Activated T-cell treated with anti-CD3 and anti-CD28 coated beads, Interleukin-2, amount 50 U/mL, for 72 hours (primary cell): ENCODE measurements around the gene KIAA0513. TPM values are rescaled to one million over a fixed set of nuclear protein-coding genes. Genes with fewer than 3 reads are reported as not detected.
"Not testable (repeated sequence)": the region's sequence is repeated elsewhere in the genome, so short reads cannot be mapped to it uniquely, and the experiment has no call there.

Experiments
- ATAC-seq, 2 donors: fragments of 150-1000 bp; cut with Tn5 transposase; replicated peaks in 1 of 2; 2 replicates each; pipeline ENCODE4 v1.10.0; 2021; ENCODE audit warnings: moderate library complexity in 2 of 2, mild to moderate bottlenecking in 1 of 2
- DNase-seq, 2 donors: peaks; one replicate each; pipeline ENCODE4 v3.0.0; 2021 to 2022; ENCODE audit warnings: mixed read lengths in 1 of 2
- H3K27ac Mint-ChIP-seq: one replicate; pipeline ENCODE4 v1.8.0; 2022; ENCODE audit warnings: mild to moderate bottlenecking, moderate library complexity, mixed read lengths
- H3K27me3 Mint-ChIP-seq: one replicate; pipeline ENCODE4 v1.8.0; 2022; ENCODE audit warnings: low read depth, mixed read lengths
- H3K36me3 Mint-ChIP-seq, 2 donors: one replicate each; pipeline ENCODE4 v1.8.0; 2022; ENCODE audit warnings: mixed read lengths in 2 of 2, mild to moderate bottlenecking in 1 of 2; ENCODE audit not compliant: insufficient read depth in 2 of 2
- H3K4me1 Mint-ChIP-seq: one replicate; pipeline ENCODE4 v1.8.0; 2022; ENCODE audit warnings: low read depth, mixed read lengths
- H3K4me3 Mint-ChIP-seq, 2 donors: one replicate each; pipeline ENCODE4 v1.8.0; 2022; ENCODE audit warnings: mild to moderate bottlenecking in 2 of 2, mixed read lengths in 2 of 2, moderate library complexity in 2 of 2
- H3K9me3 Mint-ChIP-seq, 2 donors: one replicate each; pipeline ENCODE4 v1.8.0; 2022; ENCODE audit warnings: mixed read lengths in 2 of 2
- total RNA-seq, 2 donors: library from RNA; stranded (reverse); gene quantifications; one replicate each; pipeline ENCODE4 v1.2.3, GENCODE V29; 2022

KIAA0513 gene
- total RNA-seq, 2 donors from 2014 or later, result 10.6 to 14.5 TPM

GRCh38 chr16:85027958-85028684 lies 526 bp downstream of the KIAA0513 start:
- peaks cover 54% of the 10 kb centered on the region for H3K4me1 Mint-ChIP-seq
- ATAC-seq, result peak; percentile 3 to 4
- H3K36me3 Mint-ChIP-seq, result peaks cover 0 to 3% of the 10 kb centered on the region in 2 donors
- DNase-seq, result peak; percentile 28 to 36
- peak overlapping the region; percentile 95 to 96 for H3K4me3 Mint-ChIP-seq
- no peaks in the 10 kb centered on the region for H3K27me3 Mint-ChIP-seq
- H3K9me3 Mint-ChIP-seq, result no peaks in the 10 kb centered on the region
- peak overlapping the region; percentile 98 for H3K27ac Mint-ChIP-seq

- DNase-seq, result peak; percentile 78 to 86
- ATAC-seq, result peak; percentile 83 to 84
- H3K36me3 Mint-ChIP-seq, result peaks cover 0 to 3% of the 10 kb centered on the region in 2 donors
- peak overlapping the region; percentile 95 to 96 for H3K4me3 Mint-ChIP-seq
- peaks cover 56% of the 10 kb centered on the region for H3K4me1 Mint-ChIP-seq
- no peaks in the 10 kb centered on the region for H3K9me3 Mint-ChIP-seq
- peak overlapping the region; percentile 98 for H3K27ac Mint-ChIP-seq
- no peaks in the 10 kb centered on the region for H3K27me3 Mint-ChIP-seq
These were observed 1.3 kb downstream of the KIAA0513 start for GRCh38 chr16:85028685-85029407.

GRCh38 chr16:85029408-85029784 lies 1.8 kb downstream of the KIAA0513 start:
- Mint-ChIP-seq H3K27me3 (no peaks in the 10 kb centered on the region), H3K36me3 (peaks cover 0 to 3% of the 10 kb centered on the region in 2 donors), H3K27ac (peak overlapping the region; percentile 98), H3K4me1 (peaks cover 60% of the 10 kb centered on the region), H3K9me3 (no peaks in the 10 kb centered on the region), H3K4me3 (peak overlapping the region; percentile 95 to 96)
- DNase-seq, result peak; percentile 69 to 80
- ATAC-seq, result peak; percentile 69

- Mint-ChIP-seq H3K27ac (peak overlapping the region; percentile 98), H3K36me3 (peaks cover 0 to 3% of the 10 kb centered on the region in 2 donors), H3K27me3 (no peaks in the 10 kb centered on the region), H3K9me3 (no peaks in the 10 kb centered on the region), H3K4me1 (peaks cover 60% of the 10 kb centered on the region), H3K4me3 (peak overlapping the region; percentile 95 to 96)
- DNase-seq (no peak), ATAC-seq (no peak)
These were observed 2.4 kb downstream of the KIAA0513 start for GRCh38 chr16:85029981-85030401.

- no peak for ATAC-seq
- Mint-ChIP-seq H3K9me3 (no peaks in the 10 kb centered on the region), H3K4me1 (peaks cover 57% of the 10 kb centered on the region), H3K4me3 (no peak overlapping the region), H3K27ac (no peak overlapping the region), H3K36me3 (peaks cover 0 to 3% of the 10 kb centered on the region in 2 donors), H3K27me3 (no peaks in the 10 kb centered on the region)
- no peak for DNase-seq
These were observed 3.9 kb downstream of the KIAA0513 start for GRCh38 chr16:85031451-85031850.

GRCh38 chr16:85032187-85032586 lies 4.6 kb downstream of the KIAA0513 start:
- not testable (repeated sequence) for ATAC-seq, H3K4me3 Mint-ChIP-seq, DNase-seq, H3K27ac Mint-ChIP-seq, H3K9me3 Mint-ChIP-seq, H3K36me3 Mint-ChIP-seq, H3K27me3 Mint-ChIP-seq
- peaks cover 59% of the 10 kb centered on the region for H3K4me1 Mint-ChIP-seq

- Mint-ChIP-seq H3K4me1 (peaks cover 54% of the 10 kb centered on the region), H3K9me3 (no peaks in the 10 kb centered on the region), H3K4me3 (no peak overlapping the region), H3K36me3 (peaks cover 0 to 3% of the 10 kb centered on the region in 2 donors), H3K27ac (no peak overlapping the region), H3K27me3 (no peaks in the 10 kb centered on the region)
- DNase-seq (no peak), ATAC-seq (no peak)
These were observed 5.6 kb downstream of the KIAA0513 start for GRCh38 chr16:85033171-85033570.

- Mint-ChIP-seq H3K4me1 (peaks cover 38% of the 10 kb centered on the region), H3K9me3 (no peaks in the 10 kb centered on the region), H3K4me3 (no peak overlapping the region), H3K27ac (no peak overlapping the region), H3K36me3 (peaks cover 0 to 3% of the 10 kb centered on the region in 2 donors), H3K27me3 (no peaks in the 10 kb centered on the region)
- no peak for DNase-seq
- no peak for ATAC-seq
These were observed 7.2 kb downstream of the KIAA0513 start for GRCh38 chr16:85034591-85035433.

GRCh38 chr16:85036236-85037049 lies 8.8 kb downstream of the KIAA0513 start:
- H3K27ac Mint-ChIP-seq, result peak overlapping the region; percentile 55
- H3K4me3 Mint-ChIP-seq, result no peak overlapping the region
- H3K9me3 Mint-ChIP-seq, result no peaks in the 10 kb centered on the region
- peaks cover 0 to 3% of the 10 kb centered on the region in 2 donors for H3K36me3 Mint-ChIP-seq
- peaks cover 24% of the 10 kb centered on the region for H3K4me1 Mint-ChIP-seq
- ATAC-seq (no peak), DNase-seq (no peak)
- no peaks in the 10 kb centered on the region for H3K27me3 Mint-ChIP-seq

- ATAC-seq (no peak), DNase-seq (no peak)
- Mint-ChIP-seq H3K27me3 (no peaks in the 10 kb centered on the region), H3K9me3 (no peaks in the 10 kb centered on the region), H3K27ac (no peak overlapping the region), H3K4me3 (no peak overlapping the region), H3K4me1 (peaks cover 20% of the 10 kb centered on the region), H3K36me3 (no peaks in the 10 kb centered on the region)
These were observed 9.4 kb downstream of the KIAA0513 start for GRCh38 chr16:85037050-85037410.

- ATAC-seq (no peak), DNase-seq (no peak)
- Mint-ChIP-seq H3K4me1 (peaks cover 20% of the 10 kb centered on the region), H3K27me3 (no peaks in the 10 kb centered on the region), H3K4me3 (no peak overlapping the region), H3K9me3 (no peaks in the 10 kb centered on the region), H3K27ac (no peak overlapping the region), H3K36me3 (no peaks in the 10 kb centered on the region)
These were observed 10.1 kb downstream of the KIAA0513 start for GRCh38 chr16:85037721-85038120.

- H3K4me1 Mint-ChIP-seq, result peaks cover 14% of the 10 kb centered on the region
- H3K4me3 Mint-ChIP-seq, result no peak overlapping the region
- H3K27ac Mint-ChIP-seq, result no peak overlapping the region
- no peaks in the 10 kb centered on the region for H3K9me3 Mint-ChIP-seq
- DNase-seq (no peak), ATAC-seq (no peak)
- H3K27me3 Mint-ChIP-seq, result no peaks in the 10 kb centered on the region
- H3K36me3 Mint-ChIP-seq, result no peaks in the 10 kb centered on the region
These were observed 13.1 kb downstream of the KIAA0513 start for GRCh38 chr16:85040685-85041084.
